Lung (tissue), 12 donors: ENCODE results near the gene TLR10. TPM values are rescaled to one million over a fixed set of nuclear protein-coding genes. Genes with fewer than 3 reads are reported as not detected.

Experiments used
- ATAC-seq: fragments of 200-7000 bp; cut with Tn5 transposase; one replicate; pipeline ENCODE4 v1.9.1; 2020; ENCODE audit warnings: moderate number of reproducible peaks; ENCODE audit not compliant: insufficient read depth, low FRiP score
- DNase-seq, 3 donors: peaks; one replicate each; pipeline ENCODE4 v3.0.0-alpha.2; 2013 to 2017
- H3K27ac ChIP-seq, 2 donors: one replicate each; pipeline ENCODE4 v1.5.1; 2013; ENCODE audit warnings: mild to moderate bottlenecking in 2 of 2, moderate library complexity in 2 of 2, control low read depth in 1 of 2, inconsistent platforms in 1 of 2, low read depth in 1 of 2, low read length in 1 of 2
- H3K27me3 ChIP-seq, 3 donors: one replicate each; pipeline ENCODE4 v1.5.1; 2013; ENCODE audit warnings: low read length in 2 of 3; ENCODE audit not compliant: control insufficient read depth in 3 of 3, insufficient read depth in 3 of 3
- H3K36me3 ChIP-seq, 4 donors: one replicate each; pipeline ENCODE4 v1.5.1; 2013; ENCODE audit warnings: low read length in 4 of 4, mild to moderate bottlenecking in 1 of 4, moderate library complexity in 1 of 4; ENCODE audit not compliant: control insufficient read depth in 4 of 4, insufficient read depth in 4 of 4
- H3K4me1 ChIP-seq, 5 donors: one replicate each; pipeline ENCODE4 v1.5.1; 2013; ENCODE audit warnings: low read length in 5 of 5, mild to moderate bottlenecking in 2 of 5, moderate library complexity in 1 of 5; ENCODE audit not compliant: control insufficient read depth in 5 of 5, insufficient read depth in 5 of 5
- H3K4me3 ChIP-seq: one replicate; pipeline ENCODE4 v1.5.1; 2013; ENCODE audit warnings: mild to moderate bottlenecking, control low read depth, moderate library complexity
- H3K9ac ChIP-seq, 2 donors: one replicate each; pipeline ENCODE4 v1.5.1; 2013; ENCODE audit warnings: low read length in 2 of 2, control low read depth in 1 of 2; ENCODE audit not compliant: insufficient read depth in 1 of 2
- H3K9me3 ChIP-seq, 4 donors: one replicate each; pipeline ENCODE4 v1.5.1; 2013; ENCODE audit warnings: low read length in 3 of 4, mild to moderate bottlenecking in 1 of 4, moderate library complexity in 1 of 4; ENCODE audit not compliant: control insufficient read depth in 4 of 4, insufficient read depth in 3 of 4
- WGBS, 2 donors: extraction: QIAGEN DNeasy Blood & Tissue Kit; methylation state at CpG; one replicate each; pipeline ENCODE4 v1.1.7; 2013; 5-methylcytosine and 5-hydroxymethylcytosine counted together
- polyA plus RNA-seq, 2 donors: library from polyadenylated mRNA; stranded (reverse); fragments of 200-250 nt; gene quantifications; one replicate each; pipeline ENCODE4 v1.2.1, GENCODE V29; 2013
- total RNA-seq, 2 donors: library from RNA; depleted of rRNA in 1 of 2; stranded (reverse); fragments of >200 nt in 1 of 2; gene quantifications; one replicate each; pipeline ENCODE4 v1.2.1, GENCODE V29; 2014 to 2021
- TF ChIP-seq, protein P1 (sequence below): IDR thresholded peaks from 2 replicates; pipeline ENCODE4 v1.5.1; 2012; ENCODE audit warnings: mild to moderate bottlenecking; ENCODE audit errors: control extremely low read depth, extremely low read depth
- donor health status: control.
- donor health status: control.
- donor health status: Bipolar disorder and iron deficiency.
- donor health status: healthy.
- donor health status: DM: yes; HTN: yes; CAD: no.

Gene TLR10
- total and polyA plus RNA-seq, 4 donors, result 0.14 to 4.4 (median 0.60) TPM

- DNase-seq, result no peak
- Histone ChIP-seq H3K4me1 (peaks cover 0 to 5% (median 0%) of the 10 kb centered on the region in 5 donors), H3K27me3 (no peaks in the 10 kb centered on the region), H3K9ac (no peak overlapping the region), H3K4me3 (no peak overlapping the region), H3K36me3 (peaks cover 0 to 5% (median 3%) of the 10 kb centered on the region in 4 donors), H3K9me3 (peaks cover 0 to 2% (median 0%) of the 10 kb centered on the region in 4 donors), H3K27ac (no peak overlapping the region)
- no peak for ATAC-seq
- WGBS, 2 donors, result 88 to 96% methylated on average over 15 of the region's 15 CpGs
- TF ChIP-seq, protein P1, sequence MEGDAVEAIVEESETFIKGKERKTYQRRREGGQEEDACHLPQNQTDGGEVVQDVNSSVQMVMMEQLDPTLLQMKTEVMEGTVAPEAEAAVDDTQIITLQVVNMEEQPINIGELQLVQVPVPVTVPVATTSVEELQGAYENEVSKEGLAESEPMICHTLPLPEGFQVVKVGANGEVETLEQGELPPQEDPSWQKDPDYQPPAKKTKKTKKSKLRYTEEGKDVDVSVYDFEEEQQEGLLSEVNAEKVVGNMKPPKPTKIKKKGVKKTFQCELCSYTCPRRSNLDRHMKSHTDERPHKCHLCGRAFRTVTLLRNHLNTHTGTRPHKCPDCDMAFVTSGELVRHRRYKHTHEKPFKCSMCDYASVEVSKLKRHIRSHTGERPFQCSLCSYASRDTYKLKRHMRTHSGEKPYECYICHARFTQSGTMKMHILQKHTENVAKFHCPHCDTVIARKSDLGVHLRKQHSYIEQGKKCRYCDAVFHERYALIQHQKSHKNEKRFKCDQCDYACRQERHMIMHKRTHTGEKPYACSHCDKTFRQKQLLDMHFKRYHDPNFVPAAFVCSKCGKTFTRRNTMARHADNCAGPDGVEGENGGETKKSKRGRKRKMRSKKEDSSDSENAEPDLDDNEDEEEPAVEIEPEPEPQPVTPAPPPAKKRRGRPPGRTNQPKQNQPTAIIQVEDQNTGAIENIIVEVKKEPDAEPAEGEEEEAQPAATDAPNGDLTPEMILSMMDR, result no peak
Measured at GRCh38 chr4:38802561-38803355, 20.0 kb upstream of the TLR10 start.

DNA sequence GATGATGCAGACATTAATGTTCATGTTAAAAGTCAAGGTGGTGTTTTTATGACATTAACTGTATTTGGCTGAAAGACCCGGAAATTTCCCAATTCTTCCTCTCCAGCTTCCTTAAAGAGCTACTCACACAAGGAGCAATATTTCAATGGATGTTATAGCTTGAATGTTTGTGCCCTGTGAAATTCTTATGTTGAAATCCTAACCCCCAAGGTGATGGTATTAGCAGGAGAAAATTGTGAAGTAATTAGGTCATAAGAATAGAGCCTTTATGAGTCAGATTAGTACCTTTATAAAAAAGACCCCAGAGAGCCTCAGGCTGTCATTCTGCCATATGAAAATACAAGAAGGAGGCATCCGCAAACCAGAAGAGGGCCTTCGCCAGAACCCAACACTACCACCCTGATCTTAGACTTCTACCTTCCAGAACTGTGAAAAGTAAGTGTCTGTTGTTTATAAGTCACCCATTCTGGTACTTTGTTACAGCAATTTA, 18.2 kb upstream of the TLR10 start:
- peaks cover 0 to 5% (median 0%) of the 10 kb centered on the region in 5 donors for H3K4me1 ChIP-seq
- no peak overlapping the region for H3K4me3 ChIP-seq
- H3K27ac ChIP-seq, result no peak overlapping the region
- H3K27me3 ChIP-seq, result no peaks in the 10 kb centered on the region
- TF ChIP-seq, protein P1, result no peak
- H3K36me3 ChIP-seq, result peaks cover 0 to 5% (median 3%) of the 10 kb centered on the region in 4 donors
- no peak overlapping the region for H3K9ac ChIP-seq
- H3K9me3 ChIP-seq, result peaks cover 0 to 2% (median 0%) of the 10 kb centered on the region in 4 donors
- ATAC-seq (no peak), DNase-seq (no peak)
- 57 to 91% methylated on average over 3 of the region's 3 CpGs for WGBS, 2 donors

GRCh38 chr4:38800366-38800765, 17.6 kb upstream of the TLR10 start:
- no peak overlapping the region for H3K4me3 ChIP-seq
- no peaks in the 10 kb centered on the region for H3K27me3 ChIP-seq
- no peak overlapping the region for H3K27ac ChIP-seq
- DNase-seq, result no peak
- TF ChIP-seq, protein P1, result no peak
- ATAC-seq, result no peak
- peaks cover 0 to 5% (median 0%) of the 10 kb centered on the region in 5 donors for H3K4me1 ChIP-seq
- peaks cover 0 to 2% (median 0%) of the 10 kb centered on the region in 4 donors for H3K9me3 ChIP-seq
- peaks cover 0 to 5% (median 3%) of the 10 kb centered on the region in 4 donors for H3K36me3 ChIP-seq
- no peak overlapping the region for H3K9ac ChIP-seq
- WGBS, 2 donors, result 82 to 92% methylated on average over 2 of the region's 2 CpGs
